Nephron progenitor cell (in vitro differentiated cells): Measurements from ENCODE around the gene MEPE.
A peak's percentile ranks its signal among the peaks of the same experiment; 100 is the strongest.

Experiments
- DNase-seq: peaks from one replicate; pipeline ENCODE4 v3.0.0; 2021
- H3K27ac Mint-ChIP-seq: 2 replicates; pipeline ENCODE4 v1.8.0; 2021; ENCODE audit warnings: mild to moderate bottlenecking, moderate library complexity, mixed read lengths
- H3K27me3 Mint-ChIP-seq: 2 replicates; pipeline ENCODE4 v1.8.0; 2021; ENCODE audit warnings: mild to moderate bottlenecking, low read depth, mixed read lengths; ENCODE audit not compliant: poor library complexity
- H3K36me3 Mint-ChIP-seq: 2 replicates; pipeline ENCODE4 v1.8.0; 2021; ENCODE audit warnings: low read depth, mixed read lengths
- H3K4me1 Mint-ChIP-seq: 2 replicates; pipeline ENCODE4 v1.8.0; 2021; ENCODE audit warnings: mixed read lengths
- H3K4me3 Mint-ChIP-seq: 2 replicates; pipeline ENCODE4 v1.8.0; 2021; ENCODE audit warnings: mild to moderate bottlenecking, moderate library complexity, mixed read lengths
- H3K9me3 Mint-ChIP-seq: 2 replicates; pipeline ENCODE4 v1.8.0; 2021; ENCODE audit warnings: mild to moderate bottlenecking, moderate library complexity, mixed read lengths
- CTCF ChIP-seq: fragments of 200-600 bp; sonication (generic); IDR thresholded peaks from 2 replicates; pipeline ENCODE4 v1.5.0; 2021; ENCODE audit warnings: antibody characterized with exemption

MEPE gene

GRCh38 chr4:87844452-87844851 is 11.7 kb downstream of the MEPE start:
- H3K27ac Mint-ChIP-seq: no peak overlapping the region
- TF ChIP-seq CTCF: no peak
- H3K36me3 Mint-ChIP-seq: no peaks in the 10 kb centered on the region
- DNase-seq: no peak
- H3K4me3 Mint-ChIP-seq: no peak overlapping the region
- H3K27me3 Mint-ChIP-seq: peaks cover 6% of the 10 kb centered on the region
- H3K9me3 Mint-ChIP-seq: no peaks in the 10 kb centered on the region
- H3K4me1 Mint-ChIP-seq: no peaks in the 10 kb centered on the region

GRCh38 chr4:87846226-87846625 is 13.5 kb downstream of the MEPE start:
- TF ChIP-seq CTCF: no peak
- DNase-seq: no peak
- no peak overlapping the region for H3K27ac Mint-ChIP-seq
- peaks cover 6% of the 10 kb centered on the region for H3K27me3 Mint-ChIP-seq
- no peaks in the 10 kb centered on the region for H3K4me1 Mint-ChIP-seq
- H3K4me3 Mint-ChIP-seq: no peak overlapping the region
- no peaks in the 10 kb centered on the region for H3K36me3 Mint-ChIP-seq
- no peaks in the 10 kb centered on the region for H3K9me3 Mint-ChIP-seq

GRCh38 chr4:87848622-87849351 is 16.0 kb downstream of the MEPE start:
- no peaks in the 10 kb centered on the region for H3K36me3 Mint-ChIP-seq
- no peak overlapping the region for H3K27ac Mint-ChIP-seq
- peak overlapping the region; percentile 70 for H3K4me3 Mint-ChIP-seq
- peak; percentile 47 for DNase-seq
- H3K4me1 Mint-ChIP-seq: no peaks in the 10 kb centered on the region
- peaks cover 6% of the 10 kb centered on the region for H3K27me3 Mint-ChIP-seq
- TF ChIP-seq CTCF: peak; percentile 63
- H3K9me3 Mint-ChIP-seq: no peaks in the 10 kb centered on the region

- Mint-ChIP-seq H3K36me3 (no peaks in the 10 kb centered on the region), H3K4me3 (no peak overlapping the region), H3K27me3 (peaks cover 6% of the 10 kb centered on the region), H3K27ac (no peak overlapping the region), H3K4me1 (no peaks in the 10 kb centered on the region), H3K9me3 (no peaks in the 10 kb centered on the region)
- no peak for TF ChIP-seq CTCF
- no peak for DNase-seq
Observed at GRCh38 chr4:87849612-87850011, 16.8 kb downstream of the MEPE start.

- Mint-ChIP-seq H3K27ac (peak overlapping the region; percentile 4), H3K36me3 (no peaks in the 10 kb centered on the region), H3K4me3 (no peak overlapping the region), H3K9me3 (no peaks in the 10 kb centered on the region), H3K27me3 (peaks cover under 1% of the 10 kb centered on the region), H3K4me1 (no peaks in the 10 kb centered on the region)
- no peak for DNase-seq
- TF ChIP-seq CTCF: no peak
Observed at GRCh38 chr4:87851332-87851731, 18.6 kb downstream of the MEPE start.

GRCh38 chr4:87851953-87852352 is 19.2 kb downstream of the MEPE start:
- H3K4me1 Mint-ChIP-seq: no peaks in the 10 kb centered on the region
- no peaks in the 10 kb centered on the region for H3K27me3 Mint-ChIP-seq
- no peak overlapping the region for H3K27ac Mint-ChIP-seq
- no peak for DNase-seq
- no peak for TF ChIP-seq CTCF
- H3K36me3 Mint-ChIP-seq: no peaks in the 10 kb centered on the region
- no peak overlapping the region for H3K4me3 Mint-ChIP-seq
- H3K9me3 Mint-ChIP-seq: no peaks in the 10 kb centered on the region
